Endodermal cell (in vitro differentiated cells): ENCODE data around the gene COL9A3. TPM values are rescaled to one million over a fixed set of nuclear protein-coding genes. Genes with fewer than 3 reads are reported as not detected.

ENCODE experiments used
- DNase-seq: peaks from one replicate; pipeline ENCODE4 v3.0.0-alpha.2; 2017
- H3K27ac ChIP-seq: 2 replicates; pipeline ENCODE4 v1.5.1; 2013; ENCODE audit warnings: mild to moderate bottlenecking, low read depth, low read length, moderate library complexity
- H3K27me3 ChIP-seq: 2 replicates; pipeline ENCODE4 v1.6.1; 2013; ENCODE audit warnings: mild to moderate bottlenecking, low read length, moderate library complexity; ENCODE audit not compliant: insufficient read depth, control insufficient read depth, poor library complexity, severe bottlenecking
- H3K36me3 ChIP-seq: 2 replicates; pipeline ENCODE4 v1.7.0; 2013; ENCODE audit warnings: mild to moderate bottlenecking, low read length, moderate library complexity; ENCODE audit not compliant: control insufficient read depth, insufficient read depth
- H3K4me1 ChIP-seq: one replicate; pipeline ENCODE4 v1.7.0; 2013; ENCODE audit warnings: low read length; ENCODE audit not compliant: control insufficient read depth, insufficient read depth
- H3K4me3 ChIP-seq: 2 replicates; pipeline ENCODE4 v1.5.1; 2013; ENCODE audit warnings: mild to moderate bottlenecking, low read length, moderate library complexity
- H3K9ac ChIP-seq: 2 replicates; pipeline ENCODE4 v1.6.1; 2013; ENCODE audit warnings: mild to moderate bottlenecking, low read length, moderate library complexity; ENCODE audit not compliant: poor library complexity, severe bottlenecking; ENCODE audit errors: extremely low read depth
- H3K9me3 ChIP-seq: 2 replicates; pipeline ENCODE4 v1.6.1; 2013; ENCODE audit warnings: mild to moderate bottlenecking, low read length, moderate library complexity; ENCODE audit not compliant: control insufficient read depth
- H3K27ac Mint-ChIP-seq: 2 replicates; pipeline ENCODE4 v1.8.0; 2020; ENCODE audit warnings: mixed read lengths
- H3K27me3 Mint-ChIP-seq: 2 replicates; pipeline ENCODE4 v1.8.0; 2021; ENCODE audit warnings: mild to moderate bottlenecking, mixed read lengths; ENCODE audit not compliant: insufficient read depth
- H3K36me3 Mint-ChIP-seq: 2 replicates; pipeline ENCODE4 v1.8.0; 2020; ENCODE audit warnings: low read depth, mixed read lengths
- H3K4me1 Mint-ChIP-seq: 2 replicates; pipeline ENCODE4 v1.8.0; 2020; ENCODE audit warnings: mixed read lengths
- H3K4me3 Mint-ChIP-seq: 2 replicates; pipeline ENCODE4 v1.8.0; 2020; ENCODE audit warnings: mild to moderate bottlenecking, moderate library complexity, mixed read lengths
- H3K9me3 Mint-ChIP-seq: 2 replicates; pipeline ENCODE4 v1.8.0; 2020; ENCODE audit warnings: mild to moderate bottlenecking, mixed read lengths
- CTCF ChIP-seq: fragments of 200-600 bp; sonication (generic); conservative IDR thresholded peaks from 2 replicates; pipeline ENCODE4 v1.5.0; 2021; ENCODE audit warnings: antibody characterized with exemption, mild to moderate bottlenecking
- WGBS, 2 experiments: methylation state at CpG; one replicate each; pipeline versions ENCODE4 v1.1.5 to v1.1.7; 2013; ENCODE audit warnings: missing lambda C conversion rate in 2 of 2, mixed read lengths in 1 of 2; ENCODE audit not compliant: insufficient coverage in 1 of 2, insufficient read length in 1 of 2; 5-methylcytosine and 5-hydroxymethylcytosine counted together
- total RNA-seq, 2 donors: library from RNA; stranded (reverse); fragmentation: NEBNext Ultra II Directional in 1 of 2; extraction: Animal tissue kit (Norgen Biotek cat#: 25700) in 1 of 2; gene quantifications; 2 replicates in 1 of 2; 3 replicates in 1 of 2; pipeline ENCODE4 v1.2.1, GENCODE V29; 2021

COL9A3 gene
- total RNA-seq, 2 donors from 2014 or later = 48.9 to 133 TPM

GRCh38 chr20:62779417-62779685 is 37.5 kb upstream of the COL9A3 start:
- Histone ChIP-seq H3K4me1 (no peaks in the 10 kb centered on the region), H3K27ac (no peak overlapping the region), H3K9ac (no peak overlapping the region), H3K9me3 (no peaks in the 10 kb centered on the region), H3K27me3 (no peaks in the 10 kb centered on the region), H3K36me3 (no peaks in the 10 kb centered on the region), H3K4me3 (no peak overlapping the region)
- Mint-ChIP-seq H3K9me3 (peaks cover 2% of the 10 kb centered on the region), H3K27me3 (no peaks in the 10 kb centered on the region), H3K27ac (no peak overlapping the region), H3K36me3 (no peaks in the 10 kb centered on the region), H3K4me3 (no peak overlapping the region), H3K4me1 (peaks cover 1% of the 10 kb centered on the region)
- no peak for DNase-seq
- TF ChIP-seq CTCF = no peak
- WGBS, 2 experiments = 89 to 93% methylated on average over 7 of the region's 7 CpGs

GRCh38 chr20:62780204-62780603 is 36.6 kb upstream of the COL9A3 start:
- H3K4me3 Mint-ChIP-seq = no peak overlapping the region
- H3K27me3 Mint-ChIP-seq = no peaks in the 10 kb centered on the region
- peak overlapping the region; percentile 36 for H3K27ac ChIP-seq
- H3K36me3 Mint-ChIP-seq = no peaks in the 10 kb centered on the region
- no peak overlapping the region for H3K4me3 ChIP-seq
- WGBS, 2 experiments = 86 to 88% methylated on average over 16 to 20 of the region's 20 CpGs
- H3K27me3 ChIP-seq = no peaks in the 10 kb centered on the region
- H3K4me1 ChIP-seq = no peaks in the 10 kb centered on the region
- no peak for DNase-seq
- no peak overlapping the region for H3K27ac Mint-ChIP-seq
- no peaks in the 10 kb centered on the region for H3K36me3 ChIP-seq
- no peak overlapping the region for H3K9ac ChIP-seq
- H3K4me1 Mint-ChIP-seq = peaks cover 1% of the 10 kb centered on the region
- peaks cover 2% of the 10 kb centered on the region for H3K9me3 Mint-ChIP-seq
- TF ChIP-seq CTCF = no peak
- H3K9me3 ChIP-seq = no peaks in the 10 kb centered on the region

GRCh38 chr20:62780696-62781095 is 36.2 kb upstream of the COL9A3 start:
- no peak overlapping the region for H3K27ac ChIP-seq
- H3K36me3 ChIP-seq = no peaks in the 10 kb centered on the region
- Mint-ChIP-seq H3K9me3 (peaks cover 2% of the 10 kb centered on the region), H3K36me3 (no peaks in the 10 kb centered on the region), H3K4me3 (no peak overlapping the region), H3K27ac (no peak overlapping the region), H3K27me3 (no peaks in the 10 kb centered on the region), H3K4me1 (peaks cover 1% of the 10 kb centered on the region)
- no peak for TF ChIP-seq CTCF
- no peak overlapping the region for H3K4me3 ChIP-seq
- DNase-seq = no peak
- WGBS, 2 experiments = 85 to 88% methylated on average over 10 to 17 of the region's 17 CpGs
- no peaks in the 10 kb centered on the region for H3K27me3 ChIP-seq
- no peak overlapping the region for H3K9ac ChIP-seq
- H3K9me3 ChIP-seq = no peaks in the 10 kb centered on the region
- no peaks in the 10 kb centered on the region for H3K4me1 ChIP-seq
